A549 (cell line): ENCODE measurements around the gene NYNRIN. TPM values are rescaled to one million over a fixed set of nuclear protein-coding genes. Genes with fewer than 3 reads are reported as not detected.

Experiments used
- ATAC-seq, 2 experiments: fragments of 200-7000 bp in 1 of 2; fragments of >200 bp in 1 of 2; cut with Nextera tagmentation in 1 of 2; cut with Tn5 transposase in 1 of 2; 3 replicates each; pipeline versions ENCODE4 v1.8.0 to v1.9.1; 2018 to 2020; ENCODE audit warnings: mild to moderate bottlenecking in 1 of 2, moderate library complexity in 1 of 2
- CTCF ChIA-PET: fragments of 300-600 bp; sonication (Branson Sonifier 250); formaldehyde crosslinking; extraction: SDS; loops from one replicate; lab custom pipeline; 2021; ENCODE audit warnings: antibody characterized with exemption, inconsistent platforms; lab: Yijun Ruan, JAX
- POLR2A ChIA-PET: fragments of 350-600 bp; formaldehyde crosslinking; extraction: SDS; loops from one replicate; lab custom pipeline; 2021; ENCODE audit warnings: antibody characterized with exemption, inconsistent platforms; lab: Yijun Ruan, JAX
- DNase-seq, 2 experiments: peaks; one replicate each; pipeline versions ENCODE4 v3.0.0 to v3.0.0-alpha.2; 2011 to 2016; ENCODE audit warnings: low read depth in 1 of 2, low spot score in 1 of 2
- FAIRE-seq: peaks from 2 replicates; lab custom pipeline; 2011; peaks lifted over from hg19 to GRCh38; lab: Jason Lieb, UNC
- H3K27ac ChIP-seq, 2 experiments: fragments of >200 bp; sonication (Bioruptor Twin); formaldehyde crosslinking; 3 replicates each; pipeline ENCODE4 v1.5.1; 2016 to 2017
- H3K4me1 ChIP-seq: fragments of >200 bp; sonication (Bioruptor Twin); formaldehyde crosslinking; 3 replicates; pipeline ENCODE4 v1.6.1; 2016
- H3K4me2 ChIP-seq: fragments of >200 bp; sonication (Bioruptor Twin); formaldehyde crosslinking; 3 replicates; pipeline ENCODE4 v1.6.1; 2016
- H3K4me3 ChIP-seq: fragments of >200 bp; sonication (Bioruptor Twin); formaldehyde crosslinking; 3 replicates; pipeline ENCODE4 v1.5.1; 2016
- H3K9me3 ChIP-seq: fragments of >200 bp; sonication (Bioruptor Twin); formaldehyde crosslinking; 3 replicates; pipeline ENCODE4 v1.6.1; 2016
- CBX2 ChIP-seq: fragments of 200-600 bp; sonication (generic); IDR thresholded peaks from 2 replicates; pipeline ENCODE4 v1.6.1; 2016; ENCODE audit warnings: low read depth, mild to moderate bottlenecking, borderline replicate concordance
- CEBPB ChIP-seq, 2 experiments: fragments of >200 bp in 1 of 2; sonication (Bioruptor Twin) in 1 of 2; formaldehyde crosslinking in 1 of 2; IDR thresholded peaks; 2 replicates each; pipeline ENCODE4 v1.6.1; 2012 to 2016
- CHD4 ChIP-seq: fragments of 200-600 bp; sonication (generic); IDR thresholded peaks from 2 replicates; pipeline ENCODE4 v1.6.1; 2016; ENCODE audit warnings: antibody characterized with exemption, mild to moderate bottlenecking, borderline replicate concordance
- EHF ChIP-seq: fragments of 250-450 bp; sonication (Bioruptor Pico); IDR thresholded peaks from 2 replicates; pipeline ENCODE4 v1.5.0; 2020; ENCODE audit warnings: mild to moderate bottlenecking
- FOSB ChIP-seq: fragments of 250-450 bp; sonication (Bioruptor Pico); IDR thresholded peaks from 2 replicates; pipeline ENCODE4 v1.5.0; 2020; ENCODE audit warnings: mild to moderate bottlenecking, moderate library complexity
- GATA3 ChIP-seq: IDR thresholded peaks from 2 replicates; pipeline ENCODE4 v1.6.1; 2012; ENCODE audit warnings: borderline replicate concordance
- HEYL ChIP-seq: fragments of 250-450 bp; sonication (Bioruptor Pico); IDR thresholded peaks from 2 replicates; pipeline ENCODE4 v1.8.0; 2021; ENCODE audit warnings: mild to moderate bottlenecking, moderate library complexity
- HOXB5 ChIP-seq: fragments of 250-450 bp; sonication (Bioruptor Pico); IDR thresholded peaks from 2 replicates; pipeline ENCODE4 v1.5.0; 2020; ENCODE audit warnings: mild to moderate bottlenecking, moderate library complexity
- JUNB ChIP-seq: fragments of >200 bp; sonication (Bioruptor Twin); formaldehyde crosslinking; IDR thresholded peaks from 2 replicates; pipeline ENCODE4 v1.6.1; 2016
- MAFK ChIP-seq: fragments of 450-650 bp; IDR thresholded peaks from 2 replicates; pipeline ENCODE4 v1.6.1; 2014; ENCODE audit not compliant: partially characterized antibody
- MYC ChIP-seq: IDR thresholded peaks from 2 replicates; pipeline ENCODE4 v1.6.1; 2012; ENCODE audit warnings: mild to moderate bottlenecking, inconsistent platforms, low read length, improper control_type of control experiment, borderline replicate concordance
- NR3C1 ChIP-seq: fragments of >200 bp; sonication (Bioruptor Twin); formaldehyde crosslinking; IDR thresholded peaks from 3 replicates; pipeline ENCODE4 v1.6.1; 2017
- RCOR1 ChIP-seq: fragments of 150-350 bp; IDR thresholded peaks from 2 replicates; pipeline ENCODE4 v1.6.1; 2014; ENCODE audit warnings: antibody characterized with exemption, low read length, low read depth
- RNF2 ChIP-seq: fragments of 200-600 bp; sonication (generic); IDR thresholded peaks from 2 replicates; pipeline ENCODE4 v1.6.1; 2016; ENCODE audit warnings: low read depth, mild to moderate bottlenecking, antibody characterized with exemption, moderate library complexity, borderline replicate concordance
- TFCP2L1 ChIP-seq: fragments of 250-450 bp; sonication (Bioruptor Pico); IDR thresholded peaks from 2 replicates; pipeline ENCODE4 v1.5.0; 2021; ENCODE audit warnings: mild to moderate bottlenecking
- ZC3H11A ChIP-seq: fragments of 450-650 bp; IDR thresholded peaks from 2 replicates; pipeline ENCODE4 v1.6.1; 2014; ENCODE audit warnings: antibody characterized with exemption, mild to moderate bottlenecking
- ZSCAN20 ChIP-seq: fragments of 250-450 bp; sonication (Bioruptor Pico); IDR thresholded peaks from 2 replicates; pipeline ENCODE4 v1.8.0; 2022; ENCODE audit warnings: mild to moderate bottlenecking, moderate library complexity
- WGBS: methylation state at CpG from one replicate; pipeline ENCODE4 v1.1.6; 2017; ENCODE audit errors: missing lambda C conversion rate; 5-methylcytosine and 5-hydroxymethylcytosine counted together
- polyA plus RNA-seq, 4 experiments: library from polyadenylated mRNA; depleted of rRNA in 3 of 4; stranded (reverse); fragments of >200 nt; fragmentation: RNase III in 1 of 4; extraction: RNeasy Plus Mini Kit Qiagen cat#74134 plus additional on column Dnase treatment in 1 of 4; gene quantifications; 2 replicates in 3 of 4; 3 replicates in 1 of 4; pipeline ENCODE4 v1.2.3, GENCODE V29; 2011 to 2017
- TF ChIP-seq, protein P1 (sequence below): IDR thresholded peaks from 2 replicates; pipeline ENCODE4 v1.6.1; 2012; ENCODE audit warnings: low read depth, borderline replicate concordance
- TF ChIP-seq, protein P2 (sequence below): fragments of 250-450 bp; sonication (Bioruptor Pico); IDR thresholded peaks from 2 replicates; pipeline ENCODE4 v1.5.0; 2020; ENCODE audit warnings: low read depth, mild to moderate bottlenecking, moderate library complexity
- TF ChIP-seq, protein P3 (sequence below): fragments of 200-600 bp; sonication (generic); IDR thresholded peaks from 2 replicates; pipeline ENCODE4 v1.6.1; 2016; ENCODE audit warnings: antibody characterized with exemption, mild to moderate bottlenecking, moderate library complexity
- TF ChIP-seq, protein P4 (sequence below): fragments of 150-350 bp; IDR thresholded peaks from 2 replicates; pipeline ENCODE4 v1.6.1; 2014; ENCODE audit warnings: low read depth, mild to moderate bottlenecking, low read length

NYNRIN gene
- polyA plus RNA-seq, 2 of the 4 experiments (the other 2 are of a cell fraction): 0.19 to 0.44 TPM

DNA sequence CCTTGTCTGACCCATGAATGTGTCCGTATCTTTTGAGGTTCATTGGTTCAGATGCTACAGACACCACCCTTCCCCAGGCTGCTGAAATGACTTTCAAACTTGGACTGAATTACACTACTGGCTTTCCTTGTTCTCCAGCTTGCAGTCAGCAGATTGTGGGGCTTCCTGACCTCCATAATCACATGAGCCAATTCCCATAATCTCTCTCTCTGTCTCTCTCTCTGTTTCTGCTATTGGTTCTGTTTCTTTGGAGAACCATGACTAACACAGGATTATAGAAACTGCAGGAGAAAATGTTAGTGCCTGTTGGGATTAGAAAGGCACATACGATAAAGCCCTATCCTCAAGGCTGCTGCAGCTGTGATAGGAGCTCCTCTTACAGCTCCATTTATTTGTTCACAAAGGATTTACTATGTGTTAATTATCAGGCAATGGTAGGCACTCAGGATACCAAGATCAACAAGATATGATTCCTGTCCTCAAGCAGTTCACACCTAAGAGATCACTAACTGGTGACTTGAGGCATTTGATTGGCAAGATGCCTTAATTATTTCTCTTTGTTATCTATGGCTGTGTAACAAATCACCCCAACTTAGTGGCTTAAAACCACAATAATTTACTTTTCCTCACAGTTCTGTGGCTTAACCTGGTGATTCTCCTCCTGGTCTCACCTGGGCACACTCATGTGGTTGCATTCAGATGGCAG lies 10.2 kb upstream of the NYNRIN start:
- Histone ChIP-seq H3K27ac (no peak overlapping the region), H3K9me3 (no peaks in the 10 kb centered on the region), H3K4me2 (no peak overlapping the region), H3K4me3 (no peak overlapping the region), H3K4me1 (peaks cover 14% of the 10 kb centered on the region)
- TF ChIP-seq CBX2 (no peak), RNF2 (no peak), FOSB (CRISPR knock-in tag) (no peak), MAFK (no peak)
- TF ChIP-seq, protein P1, sequence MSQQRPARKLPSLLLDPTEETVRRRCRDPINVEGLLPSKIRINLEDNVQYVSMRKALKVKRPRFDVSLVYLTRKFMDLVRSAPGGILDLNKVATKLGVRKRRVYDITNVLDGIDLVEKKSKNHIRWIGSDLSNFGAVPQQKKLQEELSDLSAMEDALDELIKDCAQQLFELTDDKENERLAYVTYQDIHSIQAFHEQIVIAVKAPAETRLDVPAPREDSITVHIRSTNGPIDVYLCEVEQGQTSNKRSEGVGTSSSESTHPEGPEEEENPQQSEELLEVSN: no peak
- TF ChIP-seq, protein P2, sequence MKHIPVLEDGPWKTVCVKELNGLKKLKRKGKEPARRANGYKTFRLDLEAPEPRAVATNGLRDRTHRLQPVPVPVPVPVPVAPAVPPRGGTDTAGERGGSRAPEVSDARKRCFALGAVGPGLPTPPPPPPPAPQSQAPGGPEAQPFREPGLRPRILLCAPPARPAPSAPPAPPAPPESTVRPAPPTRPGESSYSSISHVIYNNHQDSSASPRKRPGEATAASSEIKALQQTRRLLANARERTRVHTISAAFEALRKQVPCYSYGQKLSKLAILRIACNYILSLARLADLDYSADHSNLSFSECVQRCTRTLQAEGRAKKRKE (CRISPR knock-in tag): no peak
- CTCF ChIA-PET: interaction anchor here (0.6 to 3.8 kb wide), 6 partner anchors 26 to 675 kb away, joined by 3 to 11 read pairs (median 5); no protein-coding TSS in a partner anchor
- FAIRE-seq (no peak), ATAC-seq (no peak), DNase-seq (no peak)
- 75% methylated on average over 2 of the region's 2 CpGs for WGBS
- POLR2A ChIA-PET: interaction anchor here (1.5 kb wide), 1 partner anchor 41 kb away, joined by 6 read pairs; the partner anchor contains the start of genes CBLN3 and KHNYN

DNA sequence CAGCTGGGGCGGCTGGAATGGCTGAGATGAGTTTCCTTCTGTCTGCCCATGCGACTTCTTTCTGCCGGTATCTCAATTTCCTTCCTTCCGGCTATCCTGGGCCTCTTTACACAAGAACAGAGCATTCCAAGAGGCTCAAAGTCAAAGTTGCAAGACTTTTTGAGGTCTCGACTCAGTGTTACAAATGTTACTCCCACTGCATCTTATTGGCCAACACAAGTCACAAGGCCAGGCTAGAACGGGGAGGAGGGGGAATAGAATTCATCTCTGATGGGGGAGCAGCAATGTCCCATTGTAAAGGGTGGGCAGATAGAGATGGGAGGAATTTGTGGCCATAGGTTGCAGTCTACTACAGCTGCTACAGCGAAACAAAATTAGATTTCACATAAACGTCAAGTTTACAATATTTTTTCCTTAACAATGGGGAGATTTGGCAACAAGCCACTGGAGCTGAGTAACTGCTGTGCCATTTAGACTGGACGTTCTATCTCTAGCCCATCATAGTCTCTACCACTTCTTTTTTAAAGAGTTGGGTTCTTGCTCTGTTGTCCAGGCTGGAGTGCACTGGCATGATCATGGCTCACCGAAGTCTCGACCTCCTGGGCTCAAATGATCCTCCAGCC lies 9.5 kb upstream of the NYNRIN start:
- DNase-seq (no peak), FAIRE-seq (no peak), ATAC-seq (no peak)
- ChIA-PET CTCF (interaction anchor here (0.9 to 3.8 kb wide), 4 partner anchors 22 to 56 kb away, joined by 4 to 11 read pairs (median 8); no protein-coding TSS in a partner anchor), POLR2A (interaction anchor here (1.5 kb wide), 1 partner anchor 41 kb away, joined by 6 read pairs; the partner anchor contains the start of genes CBLN3 and KHNYN)
- TF ChIP-seq, protein P1: no peak
- no peak for TF ChIP-seq JUNB
- TF ChIP-seq, protein P3, sequence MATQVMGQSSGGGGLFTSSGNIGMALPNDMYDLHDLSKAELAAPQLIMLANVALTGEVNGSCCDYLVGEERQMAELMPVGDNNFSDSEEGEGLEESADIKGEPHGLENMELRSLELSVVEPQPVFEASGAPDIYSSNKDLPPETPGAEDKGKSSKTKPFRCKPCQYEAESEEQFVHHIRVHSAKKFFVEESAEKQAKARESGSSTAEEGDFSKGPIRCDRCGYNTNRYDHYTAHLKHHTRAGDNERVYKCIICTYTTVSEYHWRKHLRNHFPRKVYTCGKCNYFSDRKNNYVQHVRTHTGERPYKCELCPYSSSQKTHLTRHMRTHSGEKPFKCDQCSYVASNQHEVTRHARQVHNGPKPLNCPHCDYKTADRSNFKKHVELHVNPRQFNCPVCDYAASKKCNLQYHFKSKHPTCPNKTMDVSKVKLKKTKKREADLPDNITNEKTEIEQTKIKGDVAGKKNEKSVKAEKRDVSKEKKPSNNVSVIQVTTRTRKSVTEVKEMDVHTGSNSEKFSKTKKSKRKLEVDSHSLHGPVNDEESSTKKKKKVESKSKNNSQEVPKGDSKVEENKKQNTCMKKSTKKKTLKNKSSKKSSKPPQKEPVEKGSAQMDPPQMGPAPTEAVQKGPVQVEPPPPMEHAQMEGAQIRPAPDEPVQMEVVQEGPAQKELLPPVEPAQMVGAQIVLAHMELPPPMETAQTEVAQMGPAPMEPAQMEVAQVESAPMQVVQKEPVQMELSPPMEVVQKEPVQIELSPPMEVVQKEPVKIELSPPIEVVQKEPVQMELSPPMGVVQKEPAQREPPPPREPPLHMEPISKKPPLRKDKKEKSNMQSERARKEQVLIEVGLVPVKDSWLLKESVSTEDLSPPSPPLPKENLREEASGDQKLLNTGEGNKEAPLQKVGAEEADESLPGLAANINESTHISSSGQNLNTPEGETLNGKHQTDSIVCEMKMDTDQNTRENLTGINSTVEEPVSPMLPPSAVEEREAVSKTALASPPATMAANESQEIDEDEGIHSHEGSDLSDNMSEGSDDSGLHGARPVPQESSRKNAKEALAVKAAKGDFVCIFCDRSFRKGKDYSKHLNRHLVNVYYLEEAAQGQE: no peak
- Histone ChIP-seq H3K9me3 (no peaks in the 10 kb centered on the region), H3K4me2 (no peak overlapping the region), H3K27ac (no peak overlapping the region), H3K4me1 (peaks cover 14% of the 10 kb centered on the region), H3K4me3 (no peak overlapping the region)
- WGBS: 61% methylated on average over 11 of the region's 11 CpGs

DNA sequence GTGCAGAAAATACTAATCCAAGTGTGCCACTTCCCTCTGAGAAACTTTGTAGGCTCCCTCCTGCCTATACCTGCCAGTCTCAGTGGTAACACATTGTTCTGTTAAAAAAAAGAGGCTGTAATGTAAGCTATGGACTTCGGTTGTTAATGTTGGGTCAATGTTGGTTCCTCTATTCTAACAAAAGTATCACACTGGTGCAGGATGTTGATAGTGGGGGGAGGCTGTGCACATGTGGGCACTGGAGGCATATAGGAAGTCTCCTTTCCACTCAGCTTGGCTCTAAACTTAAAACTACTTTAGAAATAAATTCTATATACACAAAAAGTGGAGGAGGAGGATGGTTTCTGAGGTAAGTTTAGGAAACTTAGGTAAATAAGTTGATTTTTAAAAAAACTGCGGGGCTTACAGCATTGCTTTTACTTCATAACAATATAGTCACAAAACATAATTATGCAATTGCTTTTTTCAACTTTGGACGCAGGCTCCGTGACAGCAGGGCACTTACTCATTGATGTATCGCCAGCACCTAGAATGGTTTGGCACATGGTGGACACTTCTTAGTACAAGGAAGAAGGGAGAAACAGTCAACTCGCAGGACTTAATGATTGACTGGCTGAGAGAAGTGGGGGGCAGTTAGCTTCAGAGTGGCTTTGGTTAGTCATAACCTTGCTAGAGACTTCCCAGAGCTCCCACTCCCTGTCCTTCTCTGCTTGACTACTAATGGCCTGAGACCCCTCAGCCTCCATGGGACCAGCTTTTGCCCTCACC lies 7.9 kb upstream of the NYNRIN start:
- H3K4me3 ChIP-seq: no peak overlapping the region
- WGBS: 72% methylated on average over 6 of the region's 6 CpGs
- peak overlapping the region in 1 of 2 experiments; percentile 73; a peak in 1 of 6 replicates for H3K27ac ChIP-seq
- CTCF ChIA-PET: interaction anchor here (1.4 to 3.8 kb wide), 6 partner anchors 9 to 59 kb away, joined by 3 to 11 read pairs (median 6); partner anchors contain the start of gene ADCY4
- POLR2A ChIA-PET: no interaction called here
- no peaks in the 10 kb centered on the region for H3K9me3 ChIP-seq
- no peak for ATAC-seq
- no peak for FAIRE-seq
- peak overlapping the region; percentile 82 for H3K4me2 ChIP-seq
- peaks cover 14% of the 10 kb centered on the region for H3K4me1 ChIP-seq
- DNase-seq: no peak
- no peak for TF ChIP-seq CEBPB (IDR thresholded peaks at IDR 0.05)
- no peak for TF ChIP-seq MAFK
- no peak for TF ChIP-seq HEYL (CRISPR knock-in tag)
- no peak for TF ChIP-seq EHF
- TF ChIP-seq, protein P4, sequence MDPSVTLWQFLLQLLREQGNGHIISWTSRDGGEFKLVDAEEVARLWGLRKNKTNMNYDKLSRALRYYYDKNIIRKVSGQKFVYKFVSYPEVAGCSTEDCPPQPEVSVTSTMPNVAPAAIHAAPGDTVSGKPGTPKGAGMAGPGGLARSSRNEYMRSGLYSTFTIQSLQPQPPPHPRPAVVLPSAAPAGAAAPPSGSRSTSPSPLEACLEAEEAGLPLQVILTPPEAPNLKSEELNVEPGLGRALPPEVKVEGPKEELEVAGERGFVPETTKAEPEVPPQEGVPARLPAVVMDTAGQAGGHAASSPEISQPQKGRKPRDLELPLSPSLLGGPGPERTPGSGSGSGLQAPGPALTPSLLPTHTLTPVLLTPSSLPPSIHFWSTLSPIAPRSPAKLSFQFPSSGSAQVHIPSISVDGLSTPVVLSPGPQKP: no peak
- no peak for TF ChIP-seq GATA3
- no peak for TF ChIP-seq RNF2
- TF ChIP-seq ZC3H11A: no peak
- no peak for TF ChIP-seq TFCP2L1
- TF ChIP-seq ZSCAN20 (CRISPR knock-in tag): no peak
- no peak for TF ChIP-seq MYC
- TF ChIP-seq FOSB (CRISPR knock-in tag): no peak
- no peak for TF ChIP-seq NR3C1
- no peak for TF ChIP-seq CHD4
- no peak for TF ChIP-seq RCOR1
- no peak for TF ChIP-seq HOXB5
